GM18502 (cell line): ENCODE data around the gene PM20D1.
"Not testable (repeated sequence)": the region's sequence is repeated elsewhere in the genome, so short reads cannot be mapped to it uniquely, and the experiment has no call there.

Source experiments
- ATAC-seq: cut with Tn5 transposase; IDR thresholded peaks from one replicate; pipeline ENCODE4 v1.9.1; 2021; ENCODE audit warnings: mild to moderate bottlenecking; ENCODE audit not compliant: unreplicated experiment, poor library complexity

The PM20D1 gene

GRCh38 chr1:205849619-205850355, at the start of gene PM20D1:
Gene PM20D1 (minus strand): TSS chr1:205850132. CDS start chr1:205850072, 60 bp downstream.
- peak; percentile 89 for ATAC-seq

DNA sequence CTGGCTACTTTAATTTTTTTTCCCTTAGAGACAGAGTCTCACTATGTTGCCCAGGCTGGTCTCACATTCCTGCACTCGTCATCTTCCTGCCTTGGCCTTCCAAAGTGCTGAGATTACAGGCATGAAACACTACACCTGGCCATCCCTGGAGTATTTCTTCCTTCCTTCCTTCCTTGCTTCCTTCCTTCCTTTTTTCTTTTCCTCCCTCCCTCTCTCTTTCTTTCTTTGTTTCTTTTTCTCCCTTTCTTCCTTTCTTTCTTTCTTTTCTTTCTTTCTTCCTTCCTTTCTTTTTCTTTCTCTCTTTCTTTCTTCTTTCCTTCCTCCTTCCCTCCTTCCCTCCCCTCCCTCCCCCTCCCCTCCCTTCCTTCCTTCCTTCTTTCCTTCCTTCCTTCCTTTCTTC, 46.4 kb upstream of the PM20D1 start:
- no peak for ATAC-seq

- not testable (repeated sequence) for ATAC-seq
These were observed 44.2 kb upstream of the PM20D1 start for GRCh38 chr1:205894119-205894518.

DNA sequence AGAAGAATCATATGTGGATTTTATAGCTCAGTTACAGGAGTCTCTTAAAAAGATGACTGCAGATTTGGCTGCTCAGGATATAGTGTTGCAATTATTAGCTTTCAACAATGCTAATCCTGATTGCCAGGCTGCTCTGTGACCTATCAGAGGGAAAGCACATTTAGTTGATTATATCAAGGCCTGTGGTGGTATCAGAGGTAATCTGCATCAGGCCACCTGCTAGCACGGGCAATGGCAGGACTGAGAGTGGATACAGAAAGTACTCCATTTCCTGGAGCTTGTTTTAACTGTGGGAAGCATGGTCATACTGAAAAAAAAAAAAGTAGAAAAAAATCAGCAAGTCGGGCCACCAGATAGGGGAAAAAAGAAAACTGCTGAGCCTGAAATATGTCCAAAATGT, 42.2 kb upstream of the PM20D1 start:
- not testable (repeated sequence) for ATAC-seq

- ATAC-seq: not testable (repeated sequence)
These were observed 41.5 kb upstream of the PM20D1 start for GRCh38 chr1:205891481-205891880.

- ATAC-seq: not testable (repeated sequence)
These were observed 40.7 kb upstream of the PM20D1 start for GRCh38 chr1:205890631-205891030.

DNA sequence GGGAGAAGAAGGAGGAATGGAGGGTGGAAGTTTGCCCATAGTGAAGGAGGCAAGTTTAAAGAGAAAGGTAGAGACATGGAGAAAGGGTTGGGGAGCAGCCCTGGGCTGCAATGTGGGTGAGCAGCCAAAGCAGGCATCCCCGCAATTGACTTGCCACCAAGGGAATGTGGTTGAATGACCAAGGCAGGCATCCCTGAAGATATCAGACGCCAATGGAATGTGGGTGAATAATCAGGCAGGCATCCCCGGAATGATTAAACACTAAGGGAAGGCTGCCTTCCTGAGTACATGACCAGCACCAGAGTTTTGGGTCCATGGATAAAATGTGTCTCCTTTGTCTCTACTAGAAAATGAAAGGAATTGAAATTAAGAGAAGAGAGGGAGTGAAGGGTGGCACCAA, 39.8 kb upstream of the PM20D1 start:
- not testable (repeated sequence) for ATAC-seq

DNA sequence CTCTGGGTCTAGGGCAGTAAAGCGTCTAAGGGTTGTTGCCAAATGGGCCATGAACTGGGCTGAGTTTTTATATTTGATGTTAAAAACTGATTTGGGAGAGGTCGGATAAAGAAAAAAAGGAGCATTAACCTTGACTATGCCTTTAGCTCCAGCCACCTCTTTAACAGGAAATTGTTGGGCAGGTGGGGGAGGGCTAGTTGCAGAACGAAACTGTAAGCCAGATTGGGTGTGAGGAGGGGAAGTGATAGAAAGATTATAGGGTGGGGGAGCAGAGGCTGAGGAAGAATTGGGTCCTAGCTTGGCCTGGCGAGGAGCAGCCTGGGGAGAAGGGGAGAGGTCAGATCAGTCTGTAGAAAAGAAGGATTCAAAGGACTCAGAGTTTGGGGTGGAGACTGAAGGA, 39.1 kb upstream of the PM20D1 start:
- not testable (repeated sequence) for ATAC-seq

DNA sequence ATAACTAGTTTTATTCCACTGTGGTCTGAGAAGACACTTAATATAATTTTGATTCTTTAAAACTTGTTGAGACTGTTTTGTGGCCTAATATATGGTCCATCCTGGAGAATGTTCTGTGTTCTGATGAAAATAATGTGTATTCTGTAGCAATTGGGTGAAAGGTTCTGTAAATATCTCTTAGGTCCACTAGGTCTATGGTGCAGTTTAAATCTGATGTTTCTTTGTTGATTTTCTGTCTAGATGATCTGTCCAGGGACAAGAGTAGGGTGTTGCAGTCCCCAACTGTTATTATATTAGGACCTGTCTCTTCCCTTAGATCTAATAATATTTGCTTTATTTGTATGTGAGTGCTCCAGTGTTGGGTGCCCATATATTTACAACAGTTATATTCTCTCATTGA, 33.9 kb upstream of the PM20D1 start:
- no peak for ATAC-seq

DNA sequence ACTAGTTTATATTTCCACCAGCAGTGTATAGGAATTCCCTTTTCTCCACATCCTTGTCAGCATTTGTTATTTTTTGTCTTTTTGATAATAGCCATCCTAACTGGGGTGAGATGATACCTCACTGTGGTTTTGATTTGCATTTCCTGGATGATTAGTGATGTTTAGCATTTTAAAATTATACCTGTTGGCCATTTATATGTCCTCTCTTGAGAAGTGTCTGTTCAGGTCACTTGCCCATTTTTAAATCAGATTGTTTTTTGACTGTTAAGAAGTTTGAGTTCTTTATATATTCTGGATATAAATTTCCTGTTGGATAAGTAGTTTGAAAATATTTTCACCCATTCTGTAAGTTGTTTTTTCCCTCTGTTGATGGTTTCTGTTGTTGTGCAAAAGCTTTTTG, 31.0 kb upstream of the PM20D1 start:
- ATAC-seq: no peak

DNA sequence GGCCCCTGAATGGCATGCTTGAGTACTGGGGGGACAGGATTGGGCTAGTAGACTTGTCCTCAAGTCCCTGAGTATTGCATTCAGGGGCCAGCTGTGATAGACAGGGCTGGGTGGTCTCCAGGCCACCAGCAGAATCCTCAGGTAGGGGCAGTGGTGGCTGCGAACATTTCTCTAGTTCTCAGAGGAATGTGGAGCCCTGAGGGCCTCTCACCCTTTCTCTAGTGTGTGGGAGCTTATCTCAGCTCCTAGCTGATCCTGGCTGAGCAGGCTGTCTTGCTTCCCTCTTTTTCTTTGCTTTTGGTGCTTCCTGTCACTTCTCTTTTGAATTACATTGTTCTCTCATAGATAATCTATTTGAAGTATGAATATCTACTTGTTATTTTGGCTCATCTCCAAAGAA, 30.0 kb upstream of the PM20D1 start:
- ATAC-seq: no peak

DNA sequence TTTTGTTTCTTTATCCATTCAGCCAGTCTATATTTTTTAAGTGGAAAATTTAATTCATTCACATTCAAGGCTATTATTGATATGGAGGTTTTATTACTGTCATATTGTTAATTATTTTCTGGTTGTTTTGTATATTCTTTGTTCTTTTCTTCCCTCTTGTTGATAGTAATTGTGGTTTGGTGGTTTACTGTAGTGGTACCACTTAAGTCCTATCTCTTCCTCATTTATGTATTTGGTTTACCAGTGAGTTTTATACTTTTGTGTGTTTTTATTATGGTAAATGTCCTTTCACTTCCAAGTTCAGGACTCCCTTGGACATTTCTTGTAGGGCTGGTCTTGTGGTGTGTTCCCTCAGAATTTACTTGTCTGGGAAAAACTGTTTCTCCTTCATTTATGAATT, 28.1 kb upstream of the PM20D1 start:
- ATAC-seq: no peak

DNA sequence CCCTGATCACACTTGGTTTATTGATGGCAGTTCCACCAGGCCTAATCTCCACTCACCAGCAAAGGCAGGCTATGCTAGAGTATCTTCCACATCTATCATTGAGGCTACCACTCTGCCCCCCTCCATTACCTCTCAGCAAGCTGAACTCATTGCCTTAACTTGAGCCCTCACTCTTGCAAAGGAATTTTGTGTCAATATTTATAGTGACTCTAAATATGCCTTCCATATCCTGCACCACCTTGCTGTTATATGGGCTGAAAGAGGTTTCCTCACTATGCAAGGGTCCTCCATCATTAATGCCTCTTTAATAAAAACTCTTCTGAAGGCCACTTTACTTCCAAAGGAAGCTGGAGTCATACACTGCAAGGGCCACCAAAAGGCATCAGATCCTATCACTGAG, 23.2 kb upstream of the PM20D1 start:
- ATAC-seq: not testable (repeated sequence)

DNA sequence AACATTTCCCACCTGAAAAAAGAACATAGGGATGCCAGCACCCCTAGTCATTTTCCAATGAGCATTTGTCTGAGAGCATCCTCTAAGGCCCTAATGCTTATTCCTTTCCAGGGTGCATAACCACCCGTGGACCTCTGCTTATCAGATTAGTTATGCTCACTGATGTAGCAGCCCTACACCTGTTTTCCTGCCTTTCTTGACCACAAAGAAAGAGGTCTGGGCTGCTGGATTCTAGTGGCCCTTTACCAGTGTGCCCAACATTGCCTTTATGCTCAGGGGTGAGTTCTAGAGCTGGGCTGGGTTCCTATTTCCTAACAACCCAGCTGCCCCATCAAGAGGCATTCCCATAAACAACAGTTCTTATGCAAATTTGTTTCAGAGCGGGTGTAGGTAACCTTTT, 20.3 kb upstream of the PM20D1 start:
- no peak for ATAC-seq

DNA sequence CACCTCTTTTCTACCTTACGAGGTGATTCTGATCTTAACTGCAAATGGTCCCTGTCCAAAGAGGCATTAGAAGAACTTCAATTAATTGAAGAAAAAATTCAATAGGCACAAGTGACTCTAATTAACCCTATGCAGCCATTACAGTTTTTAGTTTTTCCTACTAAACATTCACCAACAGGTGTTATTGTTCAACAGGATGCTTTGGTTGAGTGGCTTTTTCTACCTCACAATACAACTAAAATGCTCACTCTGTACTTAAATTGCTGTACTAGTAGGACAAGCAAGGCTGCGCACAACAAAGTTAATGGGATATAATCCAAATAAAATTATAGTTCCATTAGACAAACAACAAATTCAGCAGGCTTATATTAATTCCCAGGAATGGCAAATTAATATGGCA, 11.6 kb upstream of the PM20D1 start:
- no peak for ATAC-seq

- ATAC-seq: no peak
These were observed 8.4 kb upstream of the PM20D1 start for GRCh38 chr1:205858141-205858961.

DNA sequence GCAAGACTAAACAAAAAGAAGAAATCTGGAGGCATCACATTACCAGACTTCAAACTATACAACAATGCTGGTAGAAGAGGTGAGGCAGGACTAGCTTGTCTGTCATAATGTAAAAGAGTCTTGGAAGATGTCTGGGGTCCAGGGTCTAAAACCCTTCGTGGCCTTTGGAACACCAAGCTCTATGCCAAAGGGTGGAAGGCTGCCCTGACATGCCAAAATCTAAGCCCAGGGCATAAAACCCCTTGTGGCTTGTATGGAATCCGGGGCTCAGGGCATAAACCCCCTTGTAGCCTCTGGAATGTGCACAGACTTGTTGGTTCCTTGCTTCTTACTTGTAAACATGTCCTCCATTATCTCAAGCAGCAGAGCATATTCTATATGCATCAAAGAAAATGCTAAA, 7.6 kb upstream of the PM20D1 start:
- not testable (repeated sequence) for ATAC-seq

GRCh38 chr1:205856433-205856832, 6.5 kb upstream of the PM20D1 start:
- no peak for ATAC-seq

DNA sequence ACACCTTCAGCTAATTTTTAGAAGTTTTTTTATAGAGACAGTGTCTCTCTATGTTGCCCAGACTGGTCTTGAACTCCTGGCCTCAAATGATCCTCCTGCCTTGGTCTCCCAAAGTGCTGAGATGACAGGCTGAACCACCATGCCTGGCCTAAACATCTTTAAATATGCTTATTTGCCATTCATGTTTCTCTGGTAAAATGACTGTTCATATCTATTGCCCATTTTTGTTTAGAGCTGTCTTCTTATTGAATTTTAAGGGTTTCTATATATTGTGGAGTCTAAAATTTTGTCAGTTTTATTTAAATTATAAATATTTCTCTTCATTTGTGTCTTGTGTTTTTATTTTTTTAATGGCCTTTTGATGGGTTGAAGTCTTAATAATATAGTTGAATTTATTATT, 3.0 kb upstream of the PM20D1 start:
- no peak for ATAC-seq

DNA sequence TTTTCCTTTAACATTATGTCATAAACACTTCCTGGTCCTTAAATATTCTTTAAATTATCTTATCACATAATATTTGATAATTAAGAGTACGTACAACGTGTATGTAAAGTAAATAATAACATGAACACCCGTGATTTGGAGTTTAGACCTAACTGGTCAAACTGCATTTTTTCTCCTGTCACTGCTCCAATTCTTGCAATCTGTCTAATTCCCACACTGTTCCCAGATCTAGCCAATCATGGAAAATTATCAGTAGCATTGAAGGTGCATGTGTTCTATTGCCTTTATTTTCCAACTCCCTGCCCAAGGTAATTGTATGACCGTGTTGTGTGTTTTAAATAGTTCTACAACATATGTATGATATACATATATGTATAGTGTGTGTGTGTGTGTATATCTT, 2.1 kb upstream of the PM20D1 start:
- no peak for ATAC-seq

GRCh38 chr1:205843036-205843859, 6.7 kb downstream of the PM20D1 start:
- ATAC-seq: no peak
